ENCODE data around the gene MRPL42. TPM values are rescaled to one million over a fixed set of nuclear protein-coding genes. Genes with fewer than 3 reads are reported as not detected.
A peak's percentile ranks its signal among the peaks of the same experiment; 100 is the strongest.

MRPL42 gene
- total RNA-seq, 3 donors from 2014 or later (not counting 1 experiment from before 2014, with no cell fraction given) = 36.4 to 42.7 (median 37.1) TPM

DNA sequence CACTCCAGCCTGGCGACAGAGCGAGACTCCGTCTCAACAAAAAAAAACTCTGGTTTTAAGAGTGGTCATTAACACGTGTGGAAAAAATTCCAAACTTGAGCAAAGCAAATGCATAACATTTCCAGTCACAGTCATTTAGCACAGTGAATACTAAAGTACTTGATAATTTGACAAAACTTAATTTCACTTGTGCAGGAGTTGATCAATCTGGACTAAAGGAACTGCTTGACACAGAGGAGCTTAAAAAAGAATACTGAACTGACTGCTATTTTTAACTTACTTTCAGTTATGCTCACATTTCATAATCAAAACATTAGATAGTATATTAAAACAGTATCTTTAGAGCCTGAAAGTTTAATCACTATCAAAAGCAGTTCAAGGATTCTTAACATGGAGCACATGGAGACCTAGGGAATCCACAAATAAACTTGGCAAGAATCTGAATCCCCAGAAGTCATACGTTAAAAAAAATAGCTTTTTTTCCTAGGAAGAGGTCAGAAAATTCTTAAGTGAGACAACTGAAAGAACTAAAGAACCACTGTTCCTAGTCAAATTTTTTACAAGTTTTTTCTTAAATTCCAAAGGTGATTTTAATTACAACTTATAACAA lies 33.0 kb upstream of the MRPL42 start:
- Histone ChIP-seq H3K27me3 (ENCODE audit: control insufficient read depth, insufficient read depth, low read length) (no peaks in the 10 kb centered on the region), H3K9me3 (ENCODE audit: control insufficient read depth, insufficient read depth, low read length) (no peaks in the 10 kb centered on the region), H3K36me3 (ENCODE audit: control insufficient read depth, insufficient read depth, low read length) (no peaks in the 10 kb centered on the region), H3K27ac (ENCODE audit: low read length) (no peak overlapping the region), H3K4me3 (ENCODE audit: low read length) (no peak overlapping the region), H3K4me1 (ENCODE audit: control insufficient read depth, insufficient read depth, low read length) (peaks cover 26% of the 10 kb centered on the region)
- intact Hi-C loops (cut with micrococcal nuclease) = no loop called here
- no peak overlapping the region for H3K27ac Mint-ChIP-seq
- no peak for DNase-seq
- TF ChIP-seq, protein P1, sequence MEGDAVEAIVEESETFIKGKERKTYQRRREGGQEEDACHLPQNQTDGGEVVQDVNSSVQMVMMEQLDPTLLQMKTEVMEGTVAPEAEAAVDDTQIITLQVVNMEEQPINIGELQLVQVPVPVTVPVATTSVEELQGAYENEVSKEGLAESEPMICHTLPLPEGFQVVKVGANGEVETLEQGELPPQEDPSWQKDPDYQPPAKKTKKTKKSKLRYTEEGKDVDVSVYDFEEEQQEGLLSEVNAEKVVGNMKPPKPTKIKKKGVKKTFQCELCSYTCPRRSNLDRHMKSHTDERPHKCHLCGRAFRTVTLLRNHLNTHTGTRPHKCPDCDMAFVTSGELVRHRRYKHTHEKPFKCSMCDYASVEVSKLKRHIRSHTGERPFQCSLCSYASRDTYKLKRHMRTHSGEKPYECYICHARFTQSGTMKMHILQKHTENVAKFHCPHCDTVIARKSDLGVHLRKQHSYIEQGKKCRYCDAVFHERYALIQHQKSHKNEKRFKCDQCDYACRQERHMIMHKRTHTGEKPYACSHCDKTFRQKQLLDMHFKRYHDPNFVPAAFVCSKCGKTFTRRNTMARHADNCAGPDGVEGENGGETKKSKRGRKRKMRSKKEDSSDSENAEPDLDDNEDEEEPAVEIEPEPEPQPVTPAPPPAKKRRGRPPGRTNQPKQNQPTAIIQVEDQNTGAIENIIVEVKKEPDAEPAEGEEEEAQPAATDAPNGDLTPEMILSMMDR (IDR thresholded peaks at IDR 0.05) = no peak
- no peaks in the 10 kb centered on the region for H3K36me3 Mint-ChIP-seq
- no peak overlapping the region for H3K4me3 Mint-ChIP-seq
- WGBS (ENCODE audit: insufficient coverage) = 82% methylated on average over 4 of the region's 5 CpGs
- H3K27me3 Mint-ChIP-seq (ENCODE audit: low read depth in 2 of 2) = no peaks in the 10 kb centered on the region
- peaks cover 73 to 80% of the 10 kb centered on the region in 2 donors for H3K4me1 Mint-ChIP-seq
- no peak for ATAC-seq
- no peaks in the 10 kb centered on the region for H3K9me3 Mint-ChIP-seq

DNA sequence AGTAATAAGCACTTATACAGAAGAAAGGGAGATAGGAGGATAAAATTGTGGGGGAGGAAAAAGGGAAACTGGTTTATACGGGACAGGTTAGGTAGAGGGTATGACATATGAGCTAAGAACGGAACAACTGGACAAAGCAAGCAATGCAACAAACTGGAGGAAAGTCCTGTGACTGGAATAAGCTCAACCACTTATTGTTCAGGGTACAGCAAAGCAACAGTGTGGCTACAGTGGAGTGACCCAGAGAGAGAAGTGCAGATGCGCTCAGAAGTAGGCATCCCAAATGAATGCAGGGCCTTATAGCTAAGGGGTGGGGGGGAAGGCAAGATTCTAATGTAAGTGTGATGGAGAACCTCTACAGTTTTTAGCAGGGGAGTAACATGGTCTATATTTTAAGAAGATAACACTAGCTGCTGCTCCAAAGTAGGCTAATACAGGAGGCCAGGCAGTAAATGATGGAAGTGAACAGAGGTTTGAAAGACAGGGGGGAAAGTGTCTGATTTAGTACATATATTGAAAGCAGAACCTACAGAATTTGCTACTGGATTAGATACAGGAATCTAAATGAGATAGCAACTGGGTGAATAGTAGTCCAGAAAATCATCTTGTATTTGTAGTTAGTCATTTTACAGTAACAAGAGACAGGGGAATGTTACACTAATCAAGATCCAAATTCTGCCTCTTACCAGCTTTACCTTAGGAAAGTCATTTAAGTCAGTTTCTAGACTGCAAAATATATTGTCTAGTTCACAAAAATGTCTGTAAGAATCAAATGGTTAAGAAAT lies 28.9 kb upstream of the MRPL42 start:
- Mint-ChIP-seq H3K27me3 (ENCODE audit: low read depth in 2 of 2) (no peaks in the 10 kb centered on the region), H3K9me3 (no peaks in the 10 kb centered on the region), H3K4me1 (peaks cover 66 to 73% of the 10 kb centered on the region in 2 donors), H3K36me3 (no peaks in the 10 kb centered on the region), H3K4me3 (peak overlapping the region; percentile 51), H3K27ac (peak overlapping the region in 1 of 2 donors; percentile 8)
- DNase-seq = no peak
- 75% methylated on average over 3 of the region's 3 CpGs for WGBS (ENCODE audit: insufficient coverage)
- no peaks in the 10 kb centered on the region for H3K27me3 ChIP-seq (ENCODE audit: control insufficient read depth, insufficient read depth, low read length)
- H3K4me1 ChIP-seq (ENCODE audit: control insufficient read depth, insufficient read depth, low read length) = peaks cover 37% of the 10 kb centered on the region
- no peak overlapping the region for H3K27ac ChIP-seq (ENCODE audit: low read length)
- H3K4me3 ChIP-seq (ENCODE audit: low read length) = no peak overlapping the region
- intact Hi-C loops (cut with micrococcal nuclease) = no loop called here
- TF ChIP-seq, protein P1 (IDR thresholded peaks at IDR 0.05) = no peak
- no peaks in the 10 kb centered on the region for H3K36me3 ChIP-seq (ENCODE audit: control insufficient read depth, insufficient read depth, low read length)
- H3K9me3 ChIP-seq (ENCODE audit: control insufficient read depth, insufficient read depth, low read length) = no peaks in the 10 kb centered on the region
- ATAC-seq = no peak

DNA sequence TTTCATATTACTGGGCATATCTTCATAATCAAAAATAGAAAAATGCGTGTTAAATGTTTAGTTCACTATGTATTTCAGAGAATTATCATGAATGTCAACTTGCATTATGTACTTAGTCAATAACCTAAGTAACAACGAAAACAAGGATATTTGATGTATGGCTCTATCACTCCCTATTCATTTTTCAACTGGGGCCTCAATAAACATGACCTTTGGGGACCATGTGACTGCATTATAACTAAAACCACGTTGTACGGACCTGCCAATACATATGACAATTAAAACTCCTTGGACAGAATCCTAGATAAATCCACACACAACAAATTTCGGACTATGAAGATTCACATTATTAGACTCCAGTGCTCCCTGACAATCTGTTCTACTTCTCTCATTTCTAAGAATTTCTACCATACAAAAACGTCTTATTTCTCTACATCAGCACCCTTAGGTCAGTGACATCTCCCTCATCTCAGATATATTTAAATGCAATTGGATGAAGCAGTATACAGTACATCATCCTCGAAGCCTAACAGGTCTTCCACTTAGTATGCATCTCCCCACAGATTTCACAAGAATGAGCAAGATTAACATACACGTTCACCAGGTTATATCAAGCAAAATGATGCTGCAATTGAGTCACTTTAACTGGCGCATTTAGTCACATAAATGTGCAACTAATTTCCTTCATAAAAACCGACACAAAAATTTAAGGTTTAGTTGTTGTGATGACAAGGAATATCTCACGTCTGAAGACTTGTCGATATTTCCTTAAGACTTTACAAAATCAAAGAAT lies 27.1 kb upstream of the MRPL42 start:
- Histone ChIP-seq H3K27ac (ENCODE audit: low read length) (peak overlapping the region; percentile 92), H3K9me3 (ENCODE audit: control insufficient read depth, insufficient read depth, low read length) (no peaks in the 10 kb centered on the region), H3K4me1 (ENCODE audit: control insufficient read depth, insufficient read depth, low read length) (peaks cover 31% of the 10 kb centered on the region), H3K27me3 (ENCODE audit: control insufficient read depth, insufficient read depth, low read length) (no peaks in the 10 kb centered on the region), H3K36me3 (ENCODE audit: control insufficient read depth, insufficient read depth, low read length) (no peaks in the 10 kb centered on the region), H3K4me3 (ENCODE audit: low read length) (peak overlapping the region; percentile 70)
- DNase-seq (no peak), ATAC-seq (no peak)
- Mint-ChIP-seq H3K27ac (peak overlapping the region; percentile 91 to 96), H3K36me3 (no peaks in the 10 kb centered on the region), H3K9me3 (no peaks in the 10 kb centered on the region), H3K27me3 (ENCODE audit: low read depth in 2 of 2) (no peaks in the 10 kb centered on the region), H3K4me3 (peak overlapping the region; percentile 96), H3K4me1 (peaks cover 56 to 60% of the 10 kb centered on the region in 2 donors)
- intact Hi-C loops (cut with micrococcal nuclease) = loop anchor here (5.0 kb wide), 2 partner anchors 63 to 513 kb away; partner anchors contain the start of genes EEA1 and NUDT4
- TF ChIP-seq, protein P1 (IDR thresholded peaks at IDR 0.05) = no peak
- WGBS (ENCODE audit: insufficient coverage) = 28% methylated on average over 8 of the region's 12 CpGs
